Measurements from ENCODE around the gene GPR65.

DNA sequence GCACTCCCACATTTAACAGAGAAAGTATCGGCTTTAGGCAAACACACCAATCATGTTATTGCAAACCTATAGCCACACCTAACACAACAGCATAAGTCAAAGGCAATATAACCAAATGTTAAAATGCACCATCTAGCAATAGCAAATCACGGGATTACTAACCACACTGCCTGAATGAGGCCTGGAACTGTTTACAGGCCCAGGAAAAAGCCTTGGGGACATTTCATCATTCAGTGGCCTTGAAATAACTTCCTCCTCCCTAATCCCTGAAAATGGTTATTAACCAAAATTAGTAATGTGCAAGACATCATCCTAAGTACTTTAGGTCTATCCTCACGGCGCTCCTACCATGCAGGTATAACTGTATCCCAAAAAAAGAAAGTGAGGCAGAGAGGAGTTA is 14.3 kb upstream of the GPR65 start:
- TF ChIP-seq, protein P1, sequence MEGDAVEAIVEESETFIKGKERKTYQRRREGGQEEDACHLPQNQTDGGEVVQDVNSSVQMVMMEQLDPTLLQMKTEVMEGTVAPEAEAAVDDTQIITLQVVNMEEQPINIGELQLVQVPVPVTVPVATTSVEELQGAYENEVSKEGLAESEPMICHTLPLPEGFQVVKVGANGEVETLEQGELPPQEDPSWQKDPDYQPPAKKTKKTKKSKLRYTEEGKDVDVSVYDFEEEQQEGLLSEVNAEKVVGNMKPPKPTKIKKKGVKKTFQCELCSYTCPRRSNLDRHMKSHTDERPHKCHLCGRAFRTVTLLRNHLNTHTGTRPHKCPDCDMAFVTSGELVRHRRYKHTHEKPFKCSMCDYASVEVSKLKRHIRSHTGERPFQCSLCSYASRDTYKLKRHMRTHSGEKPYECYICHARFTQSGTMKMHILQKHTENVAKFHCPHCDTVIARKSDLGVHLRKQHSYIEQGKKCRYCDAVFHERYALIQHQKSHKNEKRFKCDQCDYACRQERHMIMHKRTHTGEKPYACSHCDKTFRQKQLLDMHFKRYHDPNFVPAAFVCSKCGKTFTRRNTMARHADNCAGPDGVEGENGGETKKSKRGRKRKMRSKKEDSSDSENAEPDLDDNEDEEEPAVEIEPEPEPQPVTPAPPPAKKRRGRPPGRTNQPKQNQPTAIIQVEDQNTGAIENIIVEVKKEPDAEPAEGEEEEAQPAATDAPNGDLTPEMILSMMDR (IDR thresholded peaks at IDR 0.05 in 8 of 11, conservative IDR thresholded peaks at IDR 0.05 in 3 of 11), result no peak
- TF ChIP-seq POLR2AphosphoS5 (IDR thresholded peaks at IDR 0.05), result no peak

Measured in spleen (tissue), 7 donors.